ENCODE data around the gene PKP1. TPM values are rescaled to one million over a fixed set of nuclear protein-coding genes. Genes with fewer than 3 reads are reported as not detected.
"Not testable (repeated sequence)": the region's sequence is repeated elsewhere in the genome, so short reads cannot be mapped to it uniquely, and the experiment has no call there.

The PKP1 gene
- total RNA-seq (2014; rRNA removed; shearing (Covaris generic)), result 0.15 TPM in 1 of 2 replicates, not detected in the other

- DNase-seq (ENCODE audit: low read depth), result peak; percentile 29
Measured at GRCh38 chr1:201282931-201283829, at the start of gene PKP1. Gene PKP1 (plus strand): TSS chr1:201283506. CDS start chr1:201283703, 197 bp downstream.

GRCh38 chr1:201239646-201240045 lies 43.7 kb upstream of the PKP1 start:
- DNase-seq (ENCODE audit: low read depth), result not testable (repeated sequence)

GRCh38 chr1:201240171-201240570 lies 43.1 kb upstream of the PKP1 start:
- DNase-seq (ENCODE audit: low read depth), result no peak

- no peak for DNase-seq (ENCODE audit: low read depth)
Measured at GRCh38 chr1:201241736-201242135, 41.6 kb upstream of the PKP1 start.

GRCh38 chr1:201245082-201245481 lies 38.2 kb upstream of the PKP1 start:
- no peak for DNase-seq (ENCODE audit: low read depth)

- no peak for DNase-seq (ENCODE audit: low read depth)
Measured at GRCh38 chr1:201248721-201249559, 34.4 kb upstream of the PKP1 start.

GRCh38 chr1:201250326-201251011 lies 32.8 kb upstream of the PKP1 start:
- DNase-seq (ENCODE audit: low read depth), result no peak

- no peak for DNase-seq (ENCODE audit: low read depth)
Measured at GRCh38 chr1:201251411-201251810, 31.9 kb upstream of the PKP1 start.

- DNase-seq (ENCODE audit: low read depth), result no peak
Measured at GRCh38 chr1:201251851-201252430, 31.4 kb upstream of the PKP1 start.

- no peak for DNase-seq (ENCODE audit: low read depth)
Measured at GRCh38 chr1:201252944-201253371, 30.3 kb upstream of the PKP1 start.

GRCh38 chr1:201253411-201253810 lies 29.9 kb upstream of the PKP1 start:
- DNase-seq (ENCODE audit: low read depth), result no peak

- DNase-seq (ENCODE audit: low read depth), result no peak
Measured at GRCh38 chr1:201253906-201254624, 29.2 kb upstream of the PKP1 start.

GRCh38 chr1:201254625-201255478 lies 28.5 kb upstream of the PKP1 start:
- DNase-seq (ENCODE audit: low read depth), result peak; percentile 34

- no peak for DNase-seq (ENCODE audit: low read depth)
Measured at GRCh38 chr1:201255479-201256362, 27.6 kb upstream of the PKP1 start.

- not testable (repeated sequence) for DNase-seq (ENCODE audit: low read depth)
Measured at GRCh38 chr1:201258132-201258531, 25.2 kb upstream of the PKP1 start.

- no peak for DNase-seq (ENCODE audit: low read depth)
Measured at GRCh38 chr1:201258763-201259230, 24.5 kb upstream of the PKP1 start.

GRCh38 chr1:201259476-201260235 lies 23.6 kb upstream of the PKP1 start:
- DNase-seq (ENCODE audit: low read depth), result peak; percentile 76

GRCh38 chr1:201260236-201260590 lies 23.1 kb upstream of the PKP1 start:
- no peak for DNase-seq (ENCODE audit: low read depth)
